Stimulated activated CD8-positive, alpha-beta memory T cell treated with anti-CD3 and anti-CD28 coated beads, Interleukin-7, amount 100 ng/mL, for 4 hours (primary cell): Measurements from ENCODE around the gene SPON2.

Experiments used
- DNase-seq, 2 donors: peaks; one replicate each; pipeline ENCODE4 v3.0.0-alpha.2; 2020; ENCODE audit warnings: low read depth in 2 of 2

SPON2 gene

GRCh38 chr4:1208970-1209704, 36.8 kb upstream of the SPON2 start:
- no peak for DNase-seq

DNA sequence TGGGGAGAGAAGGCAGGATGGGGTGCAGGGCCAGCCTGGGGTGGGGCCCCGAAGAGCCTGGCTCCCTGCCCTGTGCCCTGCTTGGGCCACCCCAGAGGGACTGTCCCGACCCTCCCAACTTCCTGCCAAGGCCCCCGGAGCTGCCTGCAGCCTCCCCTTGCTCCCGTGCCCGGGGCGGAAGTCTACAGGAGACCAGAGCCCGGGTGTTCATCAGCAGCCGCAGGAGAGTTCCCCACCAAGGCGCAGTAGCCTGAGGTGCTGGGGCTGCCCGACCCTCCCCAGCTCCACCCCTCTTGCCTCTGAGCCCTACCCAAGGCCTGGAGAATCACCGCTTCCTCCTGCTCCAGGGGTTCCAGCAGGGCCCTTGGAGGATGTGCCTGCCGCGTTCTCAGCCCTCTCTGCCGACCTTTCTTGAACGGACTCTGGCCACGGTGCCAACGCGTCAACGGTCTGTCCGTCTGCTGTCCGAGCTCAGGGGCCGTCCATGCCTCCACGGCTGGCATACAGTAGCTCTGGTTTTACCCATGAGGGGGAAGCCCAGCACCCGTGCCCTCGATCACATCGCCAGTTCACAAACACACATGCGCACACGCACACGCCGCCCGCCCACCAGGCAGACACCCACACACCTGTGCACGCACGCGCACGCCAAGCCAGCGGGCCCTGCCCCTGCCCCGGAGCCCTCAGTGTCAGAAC, 36.0 kb upstream of the SPON2 start:
- no peak for DNase-seq

- DNase-seq = no peak
These were observed 35.4 kb upstream of the SPON2 start for GRCh38 chr4:1207603-1208265.

DNA sequence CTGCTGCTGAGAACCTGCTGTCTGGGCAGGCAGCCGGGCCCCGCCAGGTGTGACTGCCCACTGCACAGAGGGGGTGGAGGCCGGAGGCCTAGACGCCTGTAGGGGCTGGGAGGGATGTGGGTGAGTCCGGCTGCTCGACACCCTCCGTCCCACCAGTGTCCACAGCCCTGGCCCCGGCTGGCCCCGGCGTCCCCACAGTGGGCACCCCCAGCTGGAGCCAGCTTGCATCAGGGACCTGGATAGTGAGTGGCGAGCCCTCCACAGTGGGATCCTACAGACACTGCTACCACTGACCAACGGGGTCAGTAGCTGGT, 34.7 kb upstream of the SPON2 start:
- DNase-seq = no peak

GRCh38 chr4:1206299-1207156, 34.1 kb upstream of the SPON2 start:
- no peak for DNase-seq

DNA sequence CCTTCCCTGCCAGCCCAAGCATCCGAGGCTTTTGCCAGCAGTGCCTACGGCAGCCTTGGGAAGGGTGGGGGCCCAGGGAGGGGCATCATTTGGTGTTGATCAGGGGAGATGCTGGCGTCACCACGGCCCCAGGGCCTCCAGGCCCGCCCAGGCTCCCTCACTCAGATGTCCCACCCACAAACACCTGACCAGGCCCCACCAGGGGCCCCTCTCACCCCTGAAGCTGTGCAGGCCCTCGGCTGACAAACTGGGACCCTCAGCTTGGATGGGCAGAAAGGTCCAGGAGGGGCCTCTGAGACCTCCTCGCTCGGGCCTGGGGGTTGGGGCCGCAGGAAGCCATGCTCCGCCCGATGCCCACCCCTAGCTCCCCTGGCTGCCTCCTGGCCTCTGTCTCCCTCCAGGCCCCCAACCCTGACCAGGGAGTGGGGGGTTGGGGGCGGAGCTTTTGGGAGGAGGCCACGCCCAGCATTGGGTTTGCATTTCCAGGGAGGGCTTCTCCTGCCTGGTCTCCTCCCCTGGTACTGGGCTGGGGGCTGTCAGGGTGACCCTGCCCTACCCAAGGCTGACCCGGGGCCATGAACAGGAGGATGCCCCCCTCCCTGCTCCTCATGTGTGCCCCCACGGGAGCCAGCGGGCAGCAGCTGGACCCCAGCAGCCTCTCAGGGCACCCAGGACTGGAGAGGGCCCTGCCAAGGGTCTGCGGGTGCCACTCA, 33.4 kb upstream of the SPON2 start:
- no peak for DNase-seq

- DNase-seq = no peak
These were observed 32.6 kb upstream of the SPON2 start for GRCh38 chr4:1204828-1205585.

- DNase-seq = no peak
These were observed 32.0 kb upstream of the SPON2 start for GRCh38 chr4:1204286-1204827.

GRCh38 chr4:1203026-1203616, 30.7 kb upstream of the SPON2 start:
- no peak for DNase-seq

- no peak for DNase-seq
These were observed 30.2 kb upstream of the SPON2 start for GRCh38 chr4:1202526-1203011.

DNA sequence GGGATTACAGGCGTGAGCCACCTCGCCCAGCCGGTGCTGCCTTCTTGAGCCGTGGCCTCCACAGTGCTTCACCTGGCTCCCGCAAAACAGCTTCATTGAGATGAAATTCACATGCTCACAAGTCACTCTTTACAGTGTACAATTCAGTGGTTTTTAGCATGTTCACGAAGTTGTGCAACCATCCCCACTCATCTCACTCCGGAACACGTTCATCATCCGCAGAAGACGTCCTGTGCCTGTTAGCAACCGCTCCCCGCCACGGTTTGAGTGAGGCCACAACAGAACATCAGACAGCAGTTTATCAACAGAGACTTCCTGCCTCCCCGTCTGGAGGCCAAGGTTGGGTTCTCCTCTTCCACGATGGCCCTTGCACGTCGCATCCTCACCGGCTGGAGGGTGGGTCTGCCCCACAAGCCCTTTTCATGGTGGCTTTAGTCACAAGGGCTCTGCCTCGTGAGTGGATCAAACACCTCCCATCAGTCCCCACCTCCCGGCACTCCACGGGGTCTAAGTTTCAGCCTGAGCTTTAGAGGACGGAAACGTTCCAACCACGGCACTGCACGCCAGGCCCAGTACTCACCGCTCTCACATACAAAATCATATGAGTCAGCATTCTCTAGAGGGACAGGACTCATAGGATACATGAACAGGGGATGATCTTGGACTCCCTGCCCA, 29.6 kb upstream of the SPON2 start:
- peak; percentile 68 to 72 for DNase-seq

GRCh38 chr4:1200425-1201035, 28.1 kb upstream of the SPON2 start:
- no peak for DNase-seq

GRCh38 chr4:1199556-1200331, 27.4 kb upstream of the SPON2 start:
- DNase-seq = no peak

- no peak for DNase-seq
These were observed 25.9 kb upstream of the SPON2 start for GRCh38 chr4:1198098-1198844.

DNA sequence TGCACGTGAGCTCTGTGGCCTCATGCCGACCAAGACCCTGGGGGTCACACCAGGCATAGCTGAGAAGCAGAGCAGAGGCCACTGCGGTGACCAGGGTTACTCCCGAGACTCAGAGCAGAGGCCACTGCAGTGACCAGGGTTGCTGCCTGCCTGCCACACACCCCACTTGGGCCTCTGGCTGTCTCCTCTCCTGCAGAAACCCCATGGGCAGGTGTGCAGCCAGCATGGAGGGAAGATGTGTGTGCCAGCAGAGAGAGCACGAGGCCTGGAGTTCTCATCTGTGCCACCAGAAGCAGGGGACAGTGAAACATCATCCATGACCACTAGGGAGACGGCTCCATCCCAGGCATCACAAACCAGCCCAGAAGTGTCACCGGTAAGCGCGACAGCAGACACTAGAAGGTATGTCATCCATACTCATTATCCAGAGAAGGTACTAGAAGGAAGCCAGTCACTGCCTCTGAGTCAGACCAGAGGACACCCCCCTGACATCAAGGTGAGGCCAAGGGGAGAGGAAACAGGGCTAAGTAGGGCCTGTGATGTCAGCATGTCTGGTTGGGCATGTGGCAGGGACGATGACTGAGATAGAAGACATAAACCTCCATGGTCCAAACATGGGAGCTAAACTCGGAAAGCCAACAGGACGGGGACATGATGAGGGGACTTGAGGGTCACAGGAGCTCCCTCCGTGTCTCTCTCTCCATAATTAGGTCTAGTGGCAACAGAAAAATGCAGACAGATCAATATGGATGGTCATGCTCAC, 24.2 kb upstream of the SPON2 start:
- DNase-seq = no peak

DNA sequence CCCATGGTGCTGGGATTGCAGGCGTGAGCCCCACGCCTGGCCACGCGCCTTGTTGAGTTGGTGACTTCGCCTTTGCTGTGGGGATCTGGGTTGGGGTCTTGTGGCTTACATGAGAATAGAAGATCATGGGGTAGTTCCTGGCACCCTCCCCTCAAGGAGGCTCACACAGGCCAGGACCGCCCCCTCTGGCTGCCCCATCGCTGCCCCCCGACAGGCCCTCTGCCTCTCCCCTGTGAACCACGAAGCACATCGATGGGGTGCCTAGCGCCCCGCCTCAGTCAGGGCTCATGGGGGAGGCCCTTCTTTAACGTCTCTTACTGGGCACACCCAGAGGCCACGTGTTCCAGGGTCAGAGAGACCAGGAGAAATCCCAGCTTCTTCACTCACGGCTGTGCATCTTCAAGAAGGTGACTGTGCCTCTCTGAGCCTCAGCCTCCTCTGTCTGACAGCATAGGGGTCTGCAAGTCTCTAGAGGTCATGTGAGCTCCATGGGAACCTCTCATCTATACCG, 23.6 kb upstream of the SPON2 start:
- no peak for DNase-seq
